GM21390 (cell line): Measurements from ENCODE around the gene RNASEH2C.
"Not testable (repeated sequence)": the region's sequence is repeated elsewhere in the genome, so short reads cannot be mapped to it uniquely, and the experiment has no call there.

Experiments
- ATAC-seq: cut with Tn5 transposase; IDR thresholded peaks from one replicate; pipeline ENCODE4 v1.9.1; 2021; ENCODE audit not compliant: unreplicated experiment

Gene RNASEH2C

GRCh38 chr11:65720211-65720934, at the start of gene RNASEH2C:
Gene RNASEH2C, minus strand, starts transcription at chr11:65720798. Its CDS starts 40 bp downstream, at chr11:65720758.
- peak; percentile 77 for ATAC-seq

- ATAC-seq: not testable (repeated sequence)
Observed at GRCh38 chr11:65767806-65768205, 47.2 kb upstream of the RNASEH2C start.

- ATAC-seq: no peak
Observed at GRCh38 chr11:65767406-65767805, 46.8 kb upstream of the RNASEH2C start.

GRCh38 chr11:65766535-65766934, 45.9 kb upstream of the RNASEH2C start:
- ATAC-seq: no peak

- no peak for ATAC-seq
Observed at GRCh38 chr11:65764434-65764833, 43.8 kb upstream of the RNASEH2C start.

- not testable (repeated sequence) for ATAC-seq
Observed at GRCh38 chr11:65762816-65763215, 42.2 kb upstream of the RNASEH2C start.

- not testable (repeated sequence) for ATAC-seq
Observed at GRCh38 chr11:65762169-65762568, 41.6 kb upstream of the RNASEH2C start.

GRCh38 chr11:65745049-65745448, 24.5 kb upstream of the RNASEH2C start:
- ATAC-seq: no peak

- no peak for ATAC-seq
Observed at GRCh38 chr11:65744699-65745042, 24.1 kb upstream of the RNASEH2C start.

- no peak for ATAC-seq
Observed at GRCh38 chr11:65744026-65744698, 23.6 kb upstream of the RNASEH2C start.

GRCh38 chr11:65743681-65744025, 23.1 kb upstream of the RNASEH2C start:
- ATAC-seq: no peak

GRCh38 chr11:65742353-65742752, 21.8 kb upstream of the RNASEH2C start:
- ATAC-seq: no peak

GRCh38 chr11:65741185-65741584, 20.6 kb upstream of the RNASEH2C start:
- no peak for ATAC-seq

GRCh38 chr11:65739022-65739421, 18.4 kb upstream of the RNASEH2C start:
- no peak for ATAC-seq

- no peak for ATAC-seq
Observed at GRCh38 chr11:65736810-65737209, 16.2 kb upstream of the RNASEH2C start.

- not testable (repeated sequence) for ATAC-seq
Observed at GRCh38 chr11:65735111-65735510, 14.5 kb upstream of the RNASEH2C start.

GRCh38 chr11:65730461-65730860, 9.9 kb upstream of the RNASEH2C start:
- ATAC-seq: no peak

GRCh38 chr11:65727865-65728264, 7.3 kb upstream of the RNASEH2C start:
- ATAC-seq: no peak

GRCh38 chr11:65726660-65727059, 6.1 kb upstream of the RNASEH2C start:
- ATAC-seq: no peak

GRCh38 chr11:65722261-65722660, 1.7 kb upstream of the RNASEH2C start:
- no peak for ATAC-seq

GRCh38 chr11:65719871-65720210, 757 bp downstream of the RNASEH2C start:
- peak; percentile 18 for ATAC-seq

GRCh38 chr11:65718964-65719492, 1.6 kb downstream of the RNASEH2C start:
- ATAC-seq: no peak

GRCh38 chr11:65718531-65718930, 2.1 kb downstream of the RNASEH2C start:
- ATAC-seq: no peak
